Heart left ventricle (tissue), 16 donors: Measurements from ENCODE around the gene CD96. TPM values are rescaled to one million over a fixed set of nuclear protein-coding genes. Genes with fewer than 3 reads are reported as not detected.

Experiments used
- ATAC-seq, 4 donors: fragments of 200-7000 bp; cut with Tn5 transposase; one replicate each; pipeline ENCODE4 v1.9.1; 2020 to 2022; ENCODE audit warnings: moderate library complexity in 4 of 4, mild to moderate bottlenecking in 3 of 4, moderate number of reproducible peaks in 1 of 4
- DNase-seq, 5 donors: peaks; one replicate each; pipeline ENCODE4 v3.0.0-alpha.2; 2020
- H3K27ac ChIP-seq, 12 donors: fragments of 200-600 bp; sonication (generic) in 4 of 12; one replicate each; pipeline versions ENCODE4 v1.5.0 to v1.8.0; 2016 to 2022; ENCODE audit warnings: mild to moderate bottlenecking in 2 of 12
- H3K27me3 ChIP-seq, 9 donors: fragments of 200-600 bp; sonication (generic) in 2 of 9; one replicate each; pipeline versions ENCODE4 v1.5.1 to v1.8.0; 2016 to 2022; ENCODE audit warnings: mild to moderate bottlenecking in 3 of 9
- H3K36me3 ChIP-seq, 9 donors: fragments of 200-600 bp; sonication (generic) in 2 of 9; one replicate each; pipeline versions ENCODE4 v1.5.0 to v1.8.0; 2018 to 2022; ENCODE audit warnings: mild to moderate bottlenecking in 2 of 9
- H3K4me1 ChIP-seq, 12 donors: fragments of 200-600 bp; sonication (generic) in 4 of 12; one replicate each; pipeline versions ENCODE4 v1.5.0 to v1.8.0; 2016 to 2022; ENCODE audit warnings: mild to moderate bottlenecking in 3 of 12
- H3K4me3 ChIP-seq, 12 donors: fragments of 200-600 bp; sonication (generic) in 4 of 12; one replicate each; pipeline versions ENCODE4 v1.5.0 to v1.8.0; 2017 to 2022; ENCODE audit warnings: mild to moderate bottlenecking in 9 of 12, moderate library complexity in 4 of 12
- H3K9me3 ChIP-seq, 12 donors: fragments of 200-600 bp; sonication (generic) in 4 of 12; one replicate each; pipeline versions ENCODE4 v1.5.0 to v1.8.0; 2016 to 2022; ENCODE audit warnings: mild to moderate bottlenecking in 1 of 12
- CTCF ChIP-seq, 12 donors: fragments of 200-600 bp; sonication (generic) in 4 of 12; IDR thresholded peaks; one replicate each; pipeline versions ENCODE4 v1.5.0 to v1.8.0; 2018 to 2022; ENCODE audit warnings: antibody characterized with exemption in 12 of 12, mild to moderate bottlenecking in 5 of 12
- POLR2A ChIP-seq, 2 donors: fragments of 450-650 bp; IDR thresholded peaks; one replicate each; pipeline ENCODE4 v1.6.1; 2017; ENCODE audit warnings: antibody characterized with exemption in 2 of 2, mild to moderate bottlenecking in 2 of 2, moderate library complexity in 2 of 2
- WGBS, 4 donors: extraction: QIAGEN DNeasy Blood & Tissue Kit in 2 of 4; methylation state at CpG; one replicate each; pipeline versions ENCODE4 v1.1.5 to v1.1.7; 2013 to 2018; 5-methylcytosine and 5-hydroxymethylcytosine counted together
- intact Hi-C, 10 donors: fragments of 100-400 bp; cut with DNase I; formaldehyde crosslinking; loops; one replicate each; pipeline versions ENCODE4 v1.11.1 to v1.14.2; 2022
- polyA plus RNA-seq, 2 donors: library from polyadenylated mRNA; stranded (reverse); fragments of 200-250 nt; gene quantifications; one replicate each; pipeline ENCODE4 v1.2.3, GENCODE V29; 2013
- total RNA-seq, 9 donors: library from RNA; depleted of rRNA in 2 of 9; stranded (reverse); fragments of >200 nt in 2 of 9; fragmentation: NEBNext Ultra II Directional in 3 of 9; extraction: Animal tissue kit (Norgen Biotek cat#: 25700) in 3 of 9; gene quantifications; one replicate each; pipeline versions ENCODE4 v1.1.0 to v1.2.4, GENCODE V29; 2016 to 2023
- donor health status: ischemic (EF 13 %, LVEDD 7.1; RV severe dilation, severe dysfunction).
- donor health status: healthy with polysubstance abuse.
- donor health status: DM: no; HTN: yes; CAD: no.
- donor health status: DM: no; HTN: no; CAD: no.
- donor health status: ischemic (EF 25% LVEDD 6.9; RV normal size, moderate dysfunction).
- donor health status: ischemic (EF 25% LVEDD 5.7; RV mildly dilated, moderate dysfunction).
- donor health status: healthy.
- donor health status: DM: yes; HTN: yes; CAD: no.
- donor health status: ischemic (EF 35%, LVEDD 5.7; RV mildly dilated, moderate dysfunction).
- donor health status: nonischemic (EF 11% LVEDD 7.7; RV severe dilation, severe dysfunction).
- donor health status: DM: yes; HTN: yes; CAD: no.
- donor health status: PGD.
- donor health status: ischemic (EF 29% LVEDD 5.4; RV normal size, mild dysfunction).
- donor health status: nonischemic (EF 23%, LVEDD 6.1; RV moderate dilation, normal function).

The CD96 gene
- total and polyA plus RNA-seq, 11 donors = 0.08 to 4.4 (median 0.28) TPM; not detected in 4

GRCh38 chr3:111684640-111685039, 142.6 kb downstream of the CD96 start:
- Histone ChIP-seq H3K9me3 (no peaks in the 10 kb centered on the region), H3K27me3 (no peaks in the 10 kb centered on the region)
- TF ChIP-seq POLR2A (IDR thresholded peaks at IDR 0.05) (no peak), CTCF (IDR thresholded peaks at IDR 0.05) (no peak)

GRCh38 chr3:111688190-111688800, 146.3 kb downstream of the CD96 start:
- H3K27ac ChIP-seq = no peak overlapping the region
- peaks cover 0 to 6% (median 0%) of the 10 kb centered on the region in 12 donors for H3K4me1 ChIP-seq
- no peaks in the 10 kb centered on the region for H3K36me3 ChIP-seq
- no peak for ATAC-seq
- 88 to 90% (median 89%) methylated on average over 2 of the region's 2 CpGs for WGBS, 4 donors
- TF ChIP-seq POLR2A (IDR thresholded peaks at IDR 0.05) = no peak
- no peak for TF ChIP-seq CTCF (IDR thresholded peaks at IDR 0.05)
- intact Hi-C loops = no loop called here
- no peaks in the 10 kb centered on the region for H3K27me3 ChIP-seq
- H3K4me3 ChIP-seq = no peak overlapping the region
- H3K9me3 ChIP-seq = no peaks in the 10 kb centered on the region
- DNase-seq = no peak

More at GRCh38 chr3:111684640-111685039, 142.6 kb downstream of the CD96 start:
- ATAC-seq (no peak), DNase-seq (no peak)
- WGBS, 4 donors = 76 to 82% (median 79%) methylated on average over 4 of the region's 4 CpGs
- intact Hi-C loops = no loop called here
- no peak overlapping the region for H3K4me3 ChIP-seq
- no peak overlapping the region for H3K27ac ChIP-seq
- H3K36me3 ChIP-seq = no peaks in the 10 kb centered on the region
- no peaks in the 10 kb centered on the region for H3K4me1 ChIP-seq

- no peak overlapping the region for H3K4me3 ChIP-seq
- intact Hi-C loops = no loop called here
- TF ChIP-seq POLR2A (IDR thresholded peaks at IDR 0.05) (no peak), CTCF (IDR thresholded peaks at IDR 0.05) (no peak)
- H3K36me3 ChIP-seq = no peaks in the 10 kb centered on the region
- H3K27me3 ChIP-seq = no peaks in the 10 kb centered on the region
- DNase-seq (no peak), ATAC-seq (no peak)
- H3K9me3 ChIP-seq = no peaks in the 10 kb centered on the region
- H3K4me1 ChIP-seq = peaks cover 0 to 6% (median 0%) of the 10 kb centered on the region in 12 donors
- no peak overlapping the region for H3K27ac ChIP-seq
- WGBS, 4 donors = 77 to 91% (median 88%) methylated on average over 3 of the region's 3 CpGs
Observed at GRCh38 chr3:111690242-111690641, 148.2 kb downstream of the CD96 start.

GRCh38 chr3:111691293-111691909, 149.4 kb downstream of the CD96 start:
- ATAC-seq = peak in 3 of 4 donors; percentile 46 to 66 (median 53)
- 45 to 54% (median 54%) methylated on average over 2 of the region's 2 CpGs for WGBS, 4 donors
- H3K9me3 ChIP-seq = no peaks in the 10 kb centered on the region
- DNase-seq = no peak
- H3K36me3 ChIP-seq = no peaks in the 10 kb centered on the region
- peak in 8 of 12 donors; percentile 26 to 58 (median 42) for TF ChIP-seq CTCF (IDR thresholded peaks at IDR 0.05)
- TF ChIP-seq POLR2A (IDR thresholded peaks at IDR 0.05) = no peak
- H3K4me3 ChIP-seq = no peak overlapping the region
- peaks cover 0 to 6% (median 0%) of the 10 kb centered on the region in 12 donors for H3K4me1 ChIP-seq
- no peak overlapping the region for H3K27ac ChIP-seq
- no peaks in the 10 kb centered on the region for H3K27me3 ChIP-seq
- intact Hi-C loops = no loop called here
